ENCODE results near the gene MYO3A. TPM values are rescaled to one million over a fixed set of nuclear protein-coding genes. Genes with fewer than 3 reads are reported as not detected.

MYO3A gene
- total and polyA plus RNA-seq, 2 donors (not counting 1 experiment from before 2014, with no cell fraction given): 0.27 to 1.4 TPM

DNA sequence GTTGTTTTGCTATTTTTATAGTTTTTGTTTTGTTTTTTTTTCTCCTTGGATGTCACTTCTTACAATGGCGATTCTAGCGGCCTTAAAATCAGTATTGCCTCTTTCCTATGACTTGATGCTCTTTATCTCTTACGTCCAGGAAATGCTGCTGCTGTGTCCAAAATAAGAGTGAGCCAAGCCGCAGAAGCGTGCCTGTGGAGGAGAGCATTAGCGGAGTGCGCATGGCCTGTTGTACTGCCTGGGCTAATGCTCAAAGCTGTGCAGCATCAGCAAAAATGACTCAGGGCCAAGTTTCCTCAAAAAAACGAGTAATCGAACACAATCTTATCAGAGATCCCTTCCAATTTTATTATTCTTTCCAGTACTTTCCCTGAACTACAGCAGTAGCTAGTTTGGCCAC, 264.1 kb downstream of the MYO3A start:
- Histone ChIP-seq H3K27ac (ENCODE audit: low read length in 2 of 2) (no peak overlapping the region), H3K4me1 (ENCODE audit: control insufficient read depth in 2 of 2, insufficient read depth in 2 of 2, low read length in 2 of 2) (no peaks in the 10 kb centered on the region), H4K20me1 (ENCODE audit: control insufficient read depth, insufficient read depth, low read length, poor library complexity, severe bottlenecking) (no peaks in the 10 kb centered on the region), H3K27me3 (replicated peaks in 1 of 4; ENCODE audit: control extremely low read depth in 1 of 4, control insufficient read depth in 3 of 4, insufficient read depth in 4 of 4, low read length in 3 of 4) (peaks cover 0 to 3% (median 0%) of the 10 kb centered on the region in 4 experiments), H2AFZ (ENCODE audit: insufficient read depth, low read depth, low read length, poor library complexity, severe bottlenecking) (no peak overlapping the region), H3K9ac (ENCODE audit: low read length) (no peak overlapping the region), H3K4me3 (ENCODE audit: control extremely low read depth in 1 of 5, extremely low read depth in 1 of 5, insufficient read depth in 1 of 5, low read depth in 2 of 5, low read length in 4 of 5) (no peak overlapping the region), H3K36me3 (replicated peaks in 1 of 2; ENCODE audit: control extremely low read depth in 1 of 2, control insufficient read depth in 1 of 2, extremely low read depth in 1 of 2, insufficient read depth in 2 of 2, low read length in 1 of 2) (no peaks in the 10 kb centered on the region), H3K79me2 (ENCODE audit: control insufficient read depth, insufficient read depth, low read length) (no peaks in the 10 kb centered on the region), H3K9me3 (ENCODE audit: control extremely low read depth in 1 of 3, control insufficient read depth in 2 of 3, insufficient read depth in 1 of 3, low read length in 2 of 3) (peaks cover 0 to 4% (median 0%) of the 10 kb centered on the region in 3 donors), H3K4me2 (replicated peaks; ENCODE audit: low read depth, low read length, poor library complexity, severe bottlenecking) (no peak overlapping the region)
- H3K27ac Mint-ChIP-seq: no peak overlapping the region
- peaks cover 3% of the 10 kb centered on the region for H3K9me3 Mint-ChIP-seq (ENCODE audit: insufficient read depth)
- peaks cover 7% of the 10 kb centered on the region for H3K27me3 Mint-ChIP-seq
- peaks cover 3% of the 10 kb centered on the region for H3K4me1 Mint-ChIP-seq
- ATAC-seq (ENCODE audit: low read depth): no peak
- POLR2A ChIA-PET: no interaction called here
- intact Hi-C loops (cut with micrococcal nuclease): no loop called here
- no peak for TF ChIP-seq EZH2 (IDR thresholded peaks at IDR 0.05; ENCODE audit: borderline replicate concordance, insufficient read depth, low read depth, low read length, poor library complexity, severe bottlenecking)
- TF ChIP-seq, protein P1, sequence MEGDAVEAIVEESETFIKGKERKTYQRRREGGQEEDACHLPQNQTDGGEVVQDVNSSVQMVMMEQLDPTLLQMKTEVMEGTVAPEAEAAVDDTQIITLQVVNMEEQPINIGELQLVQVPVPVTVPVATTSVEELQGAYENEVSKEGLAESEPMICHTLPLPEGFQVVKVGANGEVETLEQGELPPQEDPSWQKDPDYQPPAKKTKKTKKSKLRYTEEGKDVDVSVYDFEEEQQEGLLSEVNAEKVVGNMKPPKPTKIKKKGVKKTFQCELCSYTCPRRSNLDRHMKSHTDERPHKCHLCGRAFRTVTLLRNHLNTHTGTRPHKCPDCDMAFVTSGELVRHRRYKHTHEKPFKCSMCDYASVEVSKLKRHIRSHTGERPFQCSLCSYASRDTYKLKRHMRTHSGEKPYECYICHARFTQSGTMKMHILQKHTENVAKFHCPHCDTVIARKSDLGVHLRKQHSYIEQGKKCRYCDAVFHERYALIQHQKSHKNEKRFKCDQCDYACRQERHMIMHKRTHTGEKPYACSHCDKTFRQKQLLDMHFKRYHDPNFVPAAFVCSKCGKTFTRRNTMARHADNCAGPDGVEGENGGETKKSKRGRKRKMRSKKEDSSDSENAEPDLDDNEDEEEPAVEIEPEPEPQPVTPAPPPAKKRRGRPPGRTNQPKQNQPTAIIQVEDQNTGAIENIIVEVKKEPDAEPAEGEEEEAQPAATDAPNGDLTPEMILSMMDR (IDR thresholded peaks at IDR 0.05): no peak
- no peak overlapping the region for H3K4me3 Mint-ChIP-seq
- WGBS (ENCODE audit: insufficient coverage): 94% methylated on average over 8 of the region's 9 CpGs
- CTCF ChIA-PET: no interaction called here
- DNase-seq: no peak

DNA sequence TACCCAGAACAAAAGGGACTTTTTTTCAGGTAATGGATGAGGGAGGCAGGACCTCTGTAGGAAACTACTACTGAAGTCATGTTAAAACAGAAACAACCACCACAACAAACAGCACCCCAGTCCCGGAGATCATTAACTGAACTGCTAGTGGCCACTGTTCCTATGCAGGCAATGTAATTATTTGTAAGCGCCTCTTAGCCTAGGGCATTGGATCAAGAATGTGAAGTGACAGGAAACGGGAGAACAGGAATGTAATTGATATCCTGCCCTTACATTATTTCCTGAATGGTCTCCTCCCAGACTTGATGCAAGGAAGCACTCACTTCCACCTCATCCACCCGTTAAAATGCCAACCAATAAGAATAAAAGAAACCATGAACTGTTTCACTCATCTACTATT, 265.8 kb downstream of the MYO3A start:
- no peak overlapping the region for H3K9ac ChIP-seq (ENCODE audit: low read length)
- H3K4me1 ChIP-seq (ENCODE audit: control insufficient read depth in 2 of 2, insufficient read depth in 2 of 2, low read length in 2 of 2): no peaks in the 10 kb centered on the region
- Mint-ChIP-seq H3K4me1 (peaks cover 3% of the 10 kb centered on the region), H3K27me3 (peaks cover 11% of the 10 kb centered on the region), H3K4me3 (no peak overlapping the region), H3K27ac (no peak overlapping the region), H3K9me3 (ENCODE audit: insufficient read depth) (peaks cover 3% of the 10 kb centered on the region)
- H4K20me1 ChIP-seq (ENCODE audit: control insufficient read depth, insufficient read depth, low read length, poor library complexity, severe bottlenecking): no peaks in the 10 kb centered on the region
- H3K4me2 ChIP-seq (replicated peaks; ENCODE audit: low read depth, low read length, poor library complexity, severe bottlenecking): no peak overlapping the region
- no peaks in the 10 kb centered on the region for H3K79me2 ChIP-seq (ENCODE audit: control insufficient read depth, insufficient read depth, low read length)
- ATAC-seq (ENCODE audit: low read depth) (no peak), DNase-seq (no peak)
- no peak overlapping the region for H3K27ac ChIP-seq (ENCODE audit: low read length in 2 of 2)
- WGBS (ENCODE audit: insufficient coverage): 71% methylated on average over 1 of the region's 4 CpGs
- H3K9me3 ChIP-seq (ENCODE audit: control extremely low read depth in 1 of 3, control insufficient read depth in 2 of 3, insufficient read depth in 1 of 3, low read length in 2 of 3): peaks cover 0 to 4% (median 0%) of the 10 kb centered on the region in 3 donors
- intact Hi-C loops (cut with micrococcal nuclease): no loop called here
- CTCF ChIA-PET: no interaction called here
- no peak overlapping the region for H3K4me3 ChIP-seq (ENCODE audit: control extremely low read depth in 1 of 5, extremely low read depth in 1 of 5, insufficient read depth in 1 of 5, low read depth in 2 of 5, low read length in 4 of 5)
- POLR2A ChIA-PET: no interaction called here
- H3K27me3 ChIP-seq (replicated peaks in 1 of 4; ENCODE audit: control extremely low read depth in 1 of 4, control insufficient read depth in 3 of 4, insufficient read depth in 4 of 4, low read length in 3 of 4): no peaks in the 10 kb centered on the region
- no peak overlapping the region for H2AFZ ChIP-seq (ENCODE audit: insufficient read depth, low read depth, low read length, poor library complexity, severe bottlenecking)
- no peak for TF ChIP-seq EZH2 (IDR thresholded peaks at IDR 0.05; ENCODE audit: borderline replicate concordance, insufficient read depth, low read depth, low read length, poor library complexity, severe bottlenecking)
- TF ChIP-seq, protein P1 (IDR thresholded peaks at IDR 0.05): no peak
- no peaks in the 10 kb centered on the region for H3K36me3 ChIP-seq (replicated peaks in 1 of 2; ENCODE audit: control extremely low read depth in 1 of 2, control insufficient read depth in 1 of 2, extremely low read depth in 1 of 2, insufficient read depth in 2 of 2, low read length in 1 of 2)

Measured in B cell (primary cell).